SK-N-SH (cell line): Measurements from ENCODE around the gene AIMP2. TPM values are rescaled to one million over a fixed set of nuclear protein-coding genes. Genes with fewer than 3 reads are reported as not detected.

Source experiments
- CTCF ChIA-PET: fragments of 300-600, 350-600 bp; formaldehyde crosslinking; extraction: SDS; loops from one replicate; lab custom pipeline; 2021; lab: Yijun Ruan, JAX
- POLR2A ChIA-PET: fragments of 350-600 bp; sonication (Branson Sonifier 250); formaldehyde crosslinking; extraction: SDS; loops from one replicate; lab custom pipeline; 2020; ENCODE audit warnings: antibody characterized with exemption, inconsistent platforms; lab: Yijun Ruan, JAX
- DNase-seq: peaks from one replicate; pipeline ENCODE4 v3.0.0; 2012
- H2AFZ ChIP-seq: fragments of 200-600 bp; sonication (generic); 2 replicates; pipeline ENCODE4 v1.8.1; 2016; ENCODE audit warnings: antibody characterized with exemption, mild to moderate bottlenecking, low read depth
- H3F3A ChIP-seq: fragments of 200-600 bp; sonication (generic); replicated peaks from 2 replicates; pipeline ENCODE3; 2016; ENCODE audit warnings: antibody characterized with exemption, mild to moderate bottlenecking; ENCODE audit not compliant: insufficient read depth
- H3K27ac ChIP-seq, 2 experiments: fragments of 200-500 bp in 1 of 2; fragments of 200-600 bp in 1 of 2; sonication (Bioruptor generic) in 1 of 2; sonication (generic), shearing (Covaris generic) in 1 of 2; 2 replicates each; pipeline versions ENCODE4 v1.5.1 to v1.6.1; 2014 to 2016; ENCODE audit warnings: low read depth in 2 of 2, inconsistent platforms in 1 of 2, low read length in 1 of 2, mild to moderate bottlenecking in 1 of 2, mixed read lengths in 1 of 2
- H3K27me3 ChIP-seq: fragments of 200-600 bp; sonication (generic), shearing (Covaris generic); 2 replicates; pipeline ENCODE4 v1.6.1; 2016; ENCODE audit warnings: mixed run types; ENCODE audit not compliant: insufficient read depth
- H3K36me3 ChIP-seq, 2 experiments: fragments of 200-500 bp in 1 of 2; fragments of 200-600 bp in 1 of 2; sonication (Bioruptor generic) in 1 of 2; sonication (generic) in 1 of 2; replicated peaks in 1 of 2; 2 replicates each; pipeline versions ENCODE3 to v1.5.1; 2014 to 2016; ENCODE audit warnings: low read length in 1 of 2, mild to moderate bottlenecking in 1 of 2; ENCODE audit not compliant: insufficient read depth in 2 of 2, control insufficient read depth in 1 of 2
- H3K4me1 ChIP-seq, 2 experiments: fragments of 200-500 bp in 1 of 2; fragments of 200-600 bp in 1 of 2; sonication (Bioruptor generic) in 1 of 2; sonication (generic), shearing (Covaris generic) in 1 of 2; 2 replicates each; pipeline versions ENCODE4 v1.5.1 to v1.6.1; 2014 to 2016; ENCODE audit warnings: low read depth in 1 of 2, low read length in 1 of 2, mixed run types in 1 of 2; ENCODE audit not compliant: insufficient read depth in 2 of 2, control insufficient read depth in 1 of 2
- H3K4me2 ChIP-seq: fragments of 200-600 bp; sonication (generic), shearing (Covaris generic); 2 replicates; pipeline ENCODE4 v1.6.1; 2017; ENCODE audit warnings: mixed run types
- H3K4me3 ChIP-seq, 2 experiments: fragments of 200-500 bp in 1 of 2; fragments of 200-600 bp in 1 of 2; sonication (Bioruptor generic) in 1 of 2; sonication (generic), shearing (Covaris generic) in 1 of 2; 2 replicates each; pipeline versions ENCODE4 v1.5.1 to v1.8.1; 2014 to 2016; ENCODE audit warnings: low read depth in 2 of 2, inconsistent platforms in 1 of 2, low read length in 1 of 2, mild to moderate bottlenecking in 1 of 2, mixed read lengths in 1 of 2, moderate library complexity in 1 of 2
- H3K79me2 ChIP-seq: fragments of 200-600 bp; sonication (generic); 2 replicates; pipeline ENCODE4 v1.8.1; 2017; ENCODE audit warnings: mild to moderate bottlenecking; ENCODE audit not compliant: insufficient read depth
- H3K9ac ChIP-seq: fragments of 200-600 bp; sonication (generic); 2 replicates; pipeline ENCODE4 v1.6.1; 2017; ENCODE audit warnings: mixed run types
- H3K9me2 ChIP-seq: fragments of 200-600 bp; sonication (generic); 2 replicates; pipeline ENCODE4 v1.6.1; 2017; ENCODE audit warnings: mixed run types
- H3K9me3 ChIP-seq: fragments of 200-600 bp; sonication (generic); 2 replicates; pipeline ENCODE4 v1.6.1; 2017; ENCODE audit warnings: mixed run types, mild to moderate bottlenecking, moderate library complexity
- H4K20me1 ChIP-seq: fragments of 200-600 bp; sonication (generic); 2 replicates; pipeline ENCODE4 v1.6.1; 2017; ENCODE audit warnings: mild to moderate bottlenecking, mixed run types; ENCODE audit not compliant: insufficient read depth
- CHD2 ChIP-seq: fragments of 150-350 bp; IDR thresholded peaks from 2 replicates; pipeline ENCODE4 v1.6.1; 2018; ENCODE audit warnings: low read length; ENCODE audit not compliant: partially characterized antibody
- ELF1 ChIP-seq: IDR thresholded peaks from 2 replicates; pipeline ENCODE4 v1.4.0; 2012
- FOSL2 ChIP-seq: IDR thresholded peaks from 2 replicates; pipeline ENCODE4 v1.4.0; 2012; ENCODE audit warnings: low read depth, mild to moderate bottlenecking, moderate library complexity, borderline replicate concordance
- GATA2 ChIP-seq: sonication (generic); formaldehyde crosslinking; IDR thresholded peaks from 2 replicates; pipeline ENCODE4 v1.5.0; 2020; ENCODE audit warnings: mild to moderate bottlenecking, missing genetic modification reagents
- JUND ChIP-seq: IDR thresholded peaks from 2 replicates; pipeline ENCODE4 v1.4.0; 2012
- MEF2A ChIP-seq: IDR thresholded peaks from 2 replicates; pipeline ENCODE4 v1.4.0; 2012; ENCODE audit warnings: low read depth, borderline replicate concordance
- NFIC ChIP-seq: IDR thresholded peaks from 2 replicates; pipeline ENCODE4 v1.4.0; 2012; ENCODE audit warnings: borderline replicate concordance
- RCOR1 ChIP-seq: fragments of 150-350 bp; IDR thresholded peaks from 2 replicates; pipeline ENCODE4 v1.6.1; 2017; ENCODE audit warnings: antibody characterized with exemption, low read length
- REST ChIP-seq: IDR thresholded peaks from 2 replicates; pipeline ENCODE4 v1.6.1; 2012; ENCODE audit warnings: mild to moderate bottlenecking, low read depth, low read length, moderate library complexity
- RFX5 ChIP-seq: IDR thresholded peaks from 2 replicates; pipeline ENCODE4 v1.6.1; 2012; ENCODE audit warnings: mild to moderate bottlenecking, improper control_type of control experiment, low read length
- SIN3A ChIP-seq: IDR thresholded peaks from 2 replicates; pipeline ENCODE4 v1.6.1; 2012; ENCODE audit warnings: low read depth, mild to moderate bottlenecking, low read length, moderate library complexity, borderline replicate concordance
- SMC3 ChIP-seq: IDR thresholded peaks from 2 replicates; pipeline ENCODE4 v1.6.1; 2012; ENCODE audit warnings: low read depth, low read length, improper control_type of control experiment
- TAF1 ChIP-seq: IDR thresholded peaks from 2 replicates; pipeline ENCODE4 v1.6.1; 2012; ENCODE audit warnings: low read depth, mild to moderate bottlenecking, low read length, moderate library complexity, borderline replicate concordance
- USF2 ChIP-seq: fragments of 150-350 bp; IDR thresholded peaks from 2 replicates; pipeline ENCODE4 v1.6.1; 2017; ENCODE audit warnings: antibody characterized with exemption, low read length, low read depth, borderline replicate concordance
- ZBTB33 ChIP-seq: IDR thresholded peaks from 2 replicates; pipeline ENCODE4 v1.4.0; 2012; ENCODE audit warnings: low read depth, borderline replicate concordance
- WGBS: methylation state at CpG from one replicate; pipeline ENCODE4 v1.1.6; 2017; ENCODE audit warnings: low lambda C conversion rate; 5-methylcytosine and 5-hydroxymethylcytosine counted together
- polyA plus RNA-seq, 3 experiments: library from polyadenylated mRNA; depleted of rRNA; stranded (reverse); fragments of >200 nt; gene quantifications; 2 replicates each; pipeline ENCODE4 v1.2.3, GENCODE V29; 2012
- TF ChIP-seq, protein P1 (sequence below): fragments of 150-350 bp; IDR thresholded peaks from 2 replicates; pipeline ENCODE4 v1.6.1; 2016; ENCODE audit warnings: mild to moderate bottlenecking, low read depth, low read length
- TF ChIP-seq, protein P2 (sequence below): IDR thresholded peaks from 2 replicates; pipeline ENCODE4; 2012
- TF ChIP-seq, protein P3 (sequence below): fragments of 200-600 bp; sonication (generic); IDR thresholded peaks from 2 replicates; pipeline ENCODE4 v1.6.1; 2017; ENCODE audit warnings: antibody characterized with exemption, mild to moderate bottlenecking, moderate library complexity

AIMP2 gene
- polyA plus RNA-seq (2012; rRNA removed) = 98.9 and 104 TPM in 2 replicates
- 92.3 and 94.5 TPM in 2 replicates for polyA plus RNA-seq (2012; cell fraction: cytosol; rRNA removed)
- polyA plus RNA-seq (2012; cell fraction: nucleus; rRNA removed) = 80.5 and 94.4 TPM in 2 replicates

DNA sequence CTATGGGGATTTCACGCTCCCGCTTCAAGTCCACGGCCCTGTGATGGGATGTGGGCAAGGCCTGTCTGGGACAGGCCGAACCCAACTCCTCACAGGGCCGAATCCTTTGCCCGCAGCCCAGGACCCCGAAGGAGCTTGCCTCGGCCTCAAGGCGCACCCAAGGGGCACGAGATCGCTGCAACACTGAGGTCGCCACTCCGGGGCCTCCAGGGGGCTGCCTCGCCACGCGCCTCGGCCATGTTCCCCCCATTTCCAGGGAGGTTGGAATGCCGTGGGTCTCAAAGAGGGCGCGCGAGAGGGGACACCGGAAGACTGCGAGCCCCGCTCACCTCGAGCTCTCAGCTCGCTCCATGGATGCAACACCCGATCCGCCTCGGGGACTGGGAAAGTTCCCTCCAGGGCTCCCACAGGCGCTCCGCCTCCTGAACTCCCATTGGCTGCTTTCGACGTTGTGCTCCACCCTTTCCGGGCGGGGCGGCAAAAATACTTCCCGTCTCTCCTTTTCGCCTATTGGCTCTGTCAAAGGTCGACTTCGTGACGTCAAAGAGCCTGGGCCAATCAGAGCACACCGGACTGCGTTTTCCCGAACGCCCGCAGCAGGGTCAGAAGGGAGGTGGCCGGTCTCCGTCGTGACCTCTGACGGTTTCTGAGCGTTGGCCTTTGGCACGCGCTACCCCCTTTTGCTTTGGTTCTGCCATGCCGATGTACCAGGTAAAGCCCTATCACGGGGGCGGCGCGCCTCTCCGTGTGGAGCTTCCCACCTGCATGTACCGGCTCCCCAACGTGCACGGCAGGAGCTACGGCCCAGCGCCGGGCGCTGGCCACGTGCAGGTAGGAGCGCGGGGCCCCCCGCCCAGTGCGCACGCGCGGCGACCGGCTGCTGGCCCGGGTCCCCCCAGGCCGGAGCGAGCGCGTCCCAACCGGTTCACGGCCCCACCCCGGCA lies at the start of gene AIMP2, which contains the start of gene PMS2:
AIMP2 (plus strand) TSS at position 605 of the 944 bp plus-strand sequence; CDS start at position 697, 92 bp downstream.
PMS2 (minus strand) TSS at position 382 of the 944 bp plus-strand sequence; CDS start at position 352, 30 bp downstream.
- POLR2A ChIA-PET = interaction anchor here (0.6 to 2.1 kb wide), 8 partner anchors 11 to 348 kb away, joined by 3 to 8 read pairs (median 3); partner anchors contain the start of gene ANKRD61
- H3K9me2 ChIP-seq = no peaks in the 10 kb centered on the region
- H3K9me3 ChIP-seq = no peaks in the 10 kb centered on the region
- peak within 1 kb of the TSS; percentile 78 for H2AFZ ChIP-seq
- under 1% methylated on average over 76 of the region's 84 CpGs for WGBS
- H3K4me1 ChIP-seq = peaks cover 3 to 8% of the 10 kb centered on the region in 2 experiments; a peak in 1 of 4 replicates
- H3K79me2 ChIP-seq = peaks cover 82% of the 10 kb centered on the region
- peak within 1 kb of the TSS; percentile 76 to 83 for H3K27ac ChIP-seq
- no peaks in the 10 kb centered on the region for H3K27me3 ChIP-seq
- DNase-seq = peak; percentile 99
- H3K4me2 ChIP-seq = peak within 1 kb of the TSS; percentile 95
- peak within 1 kb of the TSS; percentile 95 for H3K9ac ChIP-seq
- peak within 1 kb of the TSS; percentile 68 to 96 for H3K4me3 ChIP-seq
- no peaks in the 10 kb centered on the region for H4K20me1 ChIP-seq
- H3K36me3 ChIP-seq = peaks cover 7 to 39% of the 10 kb centered on the region in 2 experiments
- H3F3A ChIP-seq = no peaks in the 10 kb centered on the region
- CTCF ChIA-PET = interaction anchor here (0.6 to 4.3 kb wide), 7 partner anchors 9 to 151 kb away, joined by 3 to 33 read pairs (median 4); no protein-coding TSS in a partner anchor
- TF ChIP-seq RFX5 (peak; percentile 94), NFIC (0 out of 2 replicates have a peak, but pooled peaks have one; percentile 6), CHD2 (peak; percentile 93), ZBTB33 (no peak), FOSL2 (no peak), ELF1 (peak; percentile 93), JUND (no peak), MEF2A (no peak), RCOR1 (no peak), GATA2 (CRISPR knock-in tag) (no peak), REST (peak; percentile 18; the same call in 1 of the 2 replicates), SMC3 (peak; percentile 20; the same call in 1 of the 2 replicates), TAF1 (peak; percentile 80), SIN3A (peak; percentile 73), USF2 (no peak)
- TF ChIP-seq, protein P1, sequence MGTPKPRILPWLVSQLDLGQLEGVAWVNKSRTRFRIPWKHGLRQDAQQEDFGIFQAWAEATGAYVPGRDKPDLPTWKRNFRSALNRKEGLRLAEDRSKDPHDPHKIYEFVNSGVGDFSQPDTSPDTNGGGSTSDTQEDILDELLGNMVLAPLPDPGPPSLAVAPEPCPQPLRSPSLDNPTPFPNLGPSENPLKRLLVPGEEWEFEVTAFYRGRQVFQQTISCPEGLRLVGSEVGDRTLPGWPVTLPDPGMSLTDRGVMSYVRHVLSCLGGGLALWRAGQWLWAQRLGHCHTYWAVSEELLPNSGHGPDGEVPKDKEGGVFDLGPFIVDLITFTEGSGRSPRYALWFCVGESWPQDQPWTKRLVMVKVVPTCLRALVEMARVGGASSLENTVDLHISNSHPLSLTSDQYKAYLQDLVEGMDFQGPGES = peak; percentile 75
- TF ChIP-seq, protein P2, sequence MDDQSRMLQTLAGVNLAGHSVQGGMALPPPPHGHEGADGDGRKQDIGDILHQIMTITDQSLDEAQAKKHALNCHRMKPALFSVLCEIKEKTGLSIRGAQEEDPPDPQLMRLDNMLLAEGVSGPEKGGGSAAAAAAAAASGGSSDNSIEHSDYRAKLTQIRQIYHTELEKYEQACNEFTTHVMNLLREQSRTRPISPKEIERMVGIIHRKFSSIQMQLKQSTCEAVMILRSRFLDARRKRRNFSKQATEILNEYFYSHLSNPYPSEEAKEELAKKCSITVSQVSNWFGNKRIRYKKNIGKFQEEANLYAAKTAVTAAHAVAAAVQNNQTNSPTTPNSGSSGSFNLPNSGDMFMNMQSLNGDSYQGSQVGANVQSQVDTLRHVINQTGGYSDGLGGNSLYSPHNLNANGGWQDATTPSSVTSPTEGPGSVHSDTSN = peak; percentile 77
- TF ChIP-seq, protein P3, sequence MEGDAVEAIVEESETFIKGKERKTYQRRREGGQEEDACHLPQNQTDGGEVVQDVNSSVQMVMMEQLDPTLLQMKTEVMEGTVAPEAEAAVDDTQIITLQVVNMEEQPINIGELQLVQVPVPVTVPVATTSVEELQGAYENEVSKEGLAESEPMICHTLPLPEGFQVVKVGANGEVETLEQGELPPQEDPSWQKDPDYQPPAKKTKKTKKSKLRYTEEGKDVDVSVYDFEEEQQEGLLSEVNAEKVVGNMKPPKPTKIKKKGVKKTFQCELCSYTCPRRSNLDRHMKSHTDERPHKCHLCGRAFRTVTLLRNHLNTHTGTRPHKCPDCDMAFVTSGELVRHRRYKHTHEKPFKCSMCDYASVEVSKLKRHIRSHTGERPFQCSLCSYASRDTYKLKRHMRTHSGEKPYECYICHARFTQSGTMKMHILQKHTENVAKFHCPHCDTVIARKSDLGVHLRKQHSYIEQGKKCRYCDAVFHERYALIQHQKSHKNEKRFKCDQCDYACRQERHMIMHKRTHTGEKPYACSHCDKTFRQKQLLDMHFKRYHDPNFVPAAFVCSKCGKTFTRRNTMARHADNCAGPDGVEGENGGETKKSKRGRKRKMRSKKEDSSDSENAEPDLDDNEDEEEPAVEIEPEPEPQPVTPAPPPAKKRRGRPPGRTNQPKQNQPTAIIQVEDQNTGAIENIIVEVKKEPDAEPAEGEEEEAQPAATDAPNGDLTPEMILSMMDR = peak; percentile 28
